MV-4-11 (cell line): ENCODE measurements around the gene IMMP2L.

Source experiments
- DNase-seq: peaks from one replicate; lab custom pipeline; 2025; lab: John Stamatoyannopoulos, UW

IMMP2L gene

DNA sequence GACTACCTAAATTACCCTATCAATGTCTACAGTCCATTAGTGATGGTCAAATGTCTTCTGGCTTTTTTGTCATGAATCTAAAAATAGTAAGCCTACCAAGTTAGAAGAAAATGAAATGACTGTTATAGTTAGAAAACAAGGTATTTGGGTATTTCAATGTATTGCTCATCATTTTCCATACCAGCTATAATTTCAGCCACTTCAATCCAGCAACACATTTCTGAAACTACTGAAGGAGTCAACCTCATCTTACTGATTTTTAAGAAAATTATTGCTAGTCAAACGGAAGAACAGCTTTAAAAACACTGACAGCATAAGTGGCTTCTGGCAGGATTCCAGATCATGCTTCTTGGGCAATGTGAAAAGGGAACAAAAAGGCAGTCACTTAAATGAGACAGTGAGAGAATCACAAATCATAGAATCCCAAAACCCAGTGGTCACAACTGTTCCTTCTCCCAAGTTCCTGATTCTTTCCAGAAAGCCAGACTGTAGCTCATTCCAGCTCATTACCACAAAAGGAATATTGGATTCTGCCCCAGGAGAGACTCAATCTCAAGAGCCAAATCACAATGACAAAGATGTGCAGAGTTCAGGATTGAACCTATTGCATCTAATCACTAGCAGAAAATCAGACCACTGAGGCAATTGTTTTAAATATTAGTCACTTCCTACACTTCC is 532.6 kb downstream of the IMMP2L start:
- peak; percentile 74 for DNase-seq

DNA sequence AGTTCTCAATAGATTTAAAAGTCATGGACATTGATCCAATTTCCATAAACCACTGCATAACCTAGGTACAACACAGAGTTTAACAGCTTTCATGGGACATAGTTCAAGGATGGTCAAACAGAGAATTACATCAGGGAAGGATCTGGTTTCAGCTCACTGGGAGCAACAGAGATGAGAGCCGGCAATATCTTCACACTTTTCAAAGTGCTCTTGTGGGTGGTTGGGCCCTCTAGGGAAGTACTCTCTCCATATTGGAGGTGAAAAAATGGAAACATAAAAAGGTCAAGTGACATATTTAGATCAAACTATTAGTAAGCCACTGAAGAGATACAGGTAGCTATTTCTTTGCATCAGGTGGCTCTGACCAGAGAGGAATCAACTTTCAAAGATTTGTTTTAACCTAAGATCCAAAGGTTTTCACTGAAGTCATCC is 533.1 kb downstream of the IMMP2L start:
- DNase-seq: no peak

DNA sequence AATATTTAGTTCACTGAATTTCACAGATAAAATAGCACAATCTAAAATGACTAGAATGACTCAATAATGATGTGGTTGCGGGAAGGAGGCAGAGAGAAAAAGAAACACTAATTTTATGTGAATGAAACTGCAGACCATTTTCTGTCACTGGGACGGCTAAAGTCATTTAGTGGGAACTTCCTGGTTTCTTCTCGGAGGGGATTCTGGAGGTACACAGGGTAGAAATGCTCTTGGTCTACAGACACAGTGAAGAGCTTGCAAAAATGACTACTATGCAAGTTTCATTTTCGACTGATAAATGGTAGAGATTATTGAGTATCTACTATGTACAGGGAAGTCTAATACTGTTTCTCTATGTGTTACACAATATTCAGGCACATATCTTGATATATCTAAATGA is 534.9 kb downstream of the IMMP2L start:
- DNase-seq: peak; percentile 26

DNA sequence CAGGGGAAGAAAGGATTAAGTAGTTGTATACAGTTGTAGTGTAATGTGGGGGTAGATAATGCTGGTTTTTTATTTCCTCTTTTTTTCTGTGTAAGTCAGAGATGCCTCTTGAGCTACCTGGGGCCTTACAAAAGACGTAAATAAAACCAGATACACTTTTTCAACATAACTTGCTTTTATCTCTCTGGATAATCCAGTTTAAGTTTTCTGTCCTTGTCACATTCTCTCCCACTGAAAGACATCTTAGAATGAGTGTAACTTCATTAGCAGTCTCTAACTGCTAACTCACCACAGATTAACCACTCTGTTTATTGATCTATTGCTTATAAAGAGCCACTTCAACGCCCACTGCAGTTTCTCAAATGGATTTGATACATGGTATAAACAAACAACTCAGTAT is 535.5 kb downstream of the IMMP2L start:
- peak; percentile 45 for DNase-seq

DNA sequence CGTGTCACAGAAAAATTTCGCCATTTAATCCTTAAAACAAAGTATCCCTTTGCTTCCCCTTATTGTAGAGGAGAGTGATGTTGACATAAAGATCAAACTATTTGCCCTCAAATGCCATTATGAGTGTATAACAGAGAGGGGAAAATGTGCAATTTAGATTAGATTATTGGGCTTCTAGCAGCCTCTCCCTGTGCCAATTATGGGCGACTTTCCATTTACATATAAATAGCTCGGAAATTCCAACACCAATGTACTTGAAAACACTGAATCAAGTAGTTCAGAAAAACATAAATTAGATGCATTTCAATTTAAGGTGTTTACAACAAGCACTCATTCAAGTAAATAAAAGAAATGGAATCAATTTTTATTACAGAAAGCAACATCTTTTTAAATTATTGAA is 535.9 kb downstream of the IMMP2L start:
- DNase-seq: no peak

DNA sequence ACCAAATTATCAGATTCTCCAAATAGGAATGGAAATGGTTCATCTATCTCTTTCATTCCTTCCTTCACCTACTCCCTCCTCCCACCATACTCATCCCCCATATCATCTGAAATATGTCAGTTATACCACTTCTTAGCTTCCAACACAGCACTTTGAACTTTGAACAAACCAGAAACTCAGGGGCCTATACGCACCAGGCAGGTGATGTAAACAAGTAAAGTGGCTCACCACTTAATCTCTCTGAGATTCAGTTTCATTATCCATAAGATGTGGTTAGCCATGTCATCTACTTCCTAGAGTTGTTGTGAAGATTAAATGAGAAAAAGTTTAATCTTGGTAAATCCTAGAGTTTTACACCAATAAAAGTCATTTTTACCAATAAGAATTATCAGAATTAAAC is 537.3 kb downstream of the IMMP2L start:
- peak; percentile 7 for DNase-seq

DNA sequence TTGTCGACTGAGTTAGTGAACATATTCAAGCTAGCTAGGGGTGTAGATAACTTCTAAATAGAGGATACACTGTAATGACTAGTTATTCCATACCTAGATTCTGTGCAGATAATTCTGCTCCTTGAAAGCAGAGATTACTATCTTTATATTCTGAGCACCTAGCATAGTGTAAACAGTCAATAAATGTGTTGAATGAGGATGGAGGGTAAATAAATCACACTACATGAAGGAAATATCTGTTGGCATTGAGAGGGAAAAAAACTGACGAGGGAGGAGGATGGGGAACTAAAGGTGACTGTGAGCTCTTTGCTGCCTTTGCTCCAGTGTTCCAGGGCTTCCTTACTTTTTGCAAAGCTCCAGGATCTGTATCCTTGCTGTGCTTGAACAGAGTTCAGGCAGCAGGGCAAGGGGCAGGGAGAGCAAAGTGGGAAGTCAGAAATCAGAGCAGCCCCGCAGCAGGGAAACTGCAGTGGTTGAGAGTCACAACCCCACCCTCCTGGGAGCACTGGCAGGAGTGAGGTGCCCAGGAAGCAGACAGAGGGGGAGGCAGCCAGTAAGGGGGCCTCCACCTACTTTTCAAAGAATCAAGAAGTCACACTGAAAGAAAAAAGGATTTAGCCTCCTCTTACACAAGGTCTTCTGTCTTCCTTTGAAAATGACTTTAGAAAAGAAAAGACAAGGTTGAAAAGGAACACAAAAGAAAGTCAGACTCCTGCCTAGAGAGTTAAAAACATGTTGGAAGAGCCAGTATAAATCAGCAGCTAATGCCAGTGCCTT is 543.1 kb downstream of the IMMP2L start:
- no peak for DNase-seq

DNA sequence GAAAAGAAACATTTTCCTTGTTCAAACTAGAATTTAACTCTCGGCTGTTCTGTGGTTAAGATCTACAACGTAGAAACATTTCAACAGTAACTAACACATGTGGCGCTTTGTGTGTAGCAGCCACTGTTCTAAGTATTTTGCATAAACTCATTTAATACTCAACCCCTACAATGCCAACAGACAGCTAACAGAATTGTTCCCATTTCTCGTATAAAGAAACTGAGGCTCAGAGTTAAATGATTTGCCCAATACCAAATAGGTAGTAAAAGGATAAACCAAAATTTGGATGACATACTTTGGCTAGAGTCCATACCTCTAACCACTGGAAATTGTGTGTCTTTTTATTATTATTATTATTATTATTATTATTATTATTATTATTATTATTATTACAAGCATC is 543.8 kb downstream of the IMMP2L start:
- DNase-seq: no peak

DNA sequence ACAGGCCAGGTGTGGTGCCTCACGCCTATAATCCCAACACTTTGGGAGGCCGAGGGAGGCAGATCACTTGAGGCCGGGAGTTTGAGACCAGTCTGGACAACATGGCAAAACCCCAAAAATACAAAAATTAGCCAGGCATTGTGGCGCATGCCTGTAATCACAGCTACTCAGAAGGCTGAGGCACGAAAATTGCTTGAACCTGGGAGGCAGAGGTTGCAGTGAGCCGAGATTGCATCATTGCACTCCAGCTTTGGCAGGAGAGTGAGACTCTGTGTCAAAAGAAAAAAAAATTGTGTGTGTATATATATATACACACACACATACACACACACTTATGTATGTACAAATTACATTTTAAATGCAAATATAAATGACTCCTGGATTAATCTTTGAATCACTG is 548.2 kb downstream of the IMMP2L start:
- DNase-seq: no peak

DNA sequence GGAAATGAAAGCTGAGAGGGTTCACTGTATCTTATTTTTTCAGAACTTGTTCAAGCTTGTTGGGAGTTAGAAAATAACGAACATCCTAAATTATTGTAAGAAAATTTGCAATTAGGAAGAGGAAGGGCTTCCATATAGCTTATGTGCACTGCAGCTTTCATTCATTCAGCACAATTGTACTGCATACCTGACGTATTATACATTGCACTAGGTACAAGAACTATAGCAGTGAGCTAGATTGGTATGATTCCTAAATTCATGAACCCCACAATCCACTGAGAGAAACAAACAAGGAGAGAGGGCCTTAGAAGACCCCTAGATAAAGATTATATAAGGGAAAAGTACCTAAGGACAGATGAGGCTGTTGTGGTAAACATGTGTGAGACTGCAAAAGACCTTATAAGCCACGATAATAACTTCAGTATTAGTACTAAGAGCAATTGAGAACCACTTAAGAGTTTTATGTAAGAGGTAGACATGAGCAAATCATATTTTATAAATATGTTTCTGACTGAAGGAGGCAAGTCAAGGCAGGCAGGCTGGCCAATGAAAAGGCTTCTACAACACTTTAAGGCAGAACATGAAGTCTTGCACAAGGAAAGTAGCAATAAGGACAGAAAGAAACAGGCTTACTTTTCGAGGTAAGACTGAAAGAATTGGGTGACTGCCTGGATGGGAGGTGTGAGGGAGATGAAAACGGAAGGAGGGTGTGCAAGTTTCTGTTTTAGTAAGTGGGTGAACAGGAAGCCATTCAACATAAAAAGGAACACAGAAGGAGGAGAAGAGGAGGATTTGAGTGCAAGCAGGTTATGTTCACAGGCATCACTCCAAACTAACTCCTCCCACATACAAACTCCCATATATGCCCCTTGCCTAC is 549.3 kb downstream of the IMMP2L start:
- peak; percentile 52 for DNase-seq

DNA sequence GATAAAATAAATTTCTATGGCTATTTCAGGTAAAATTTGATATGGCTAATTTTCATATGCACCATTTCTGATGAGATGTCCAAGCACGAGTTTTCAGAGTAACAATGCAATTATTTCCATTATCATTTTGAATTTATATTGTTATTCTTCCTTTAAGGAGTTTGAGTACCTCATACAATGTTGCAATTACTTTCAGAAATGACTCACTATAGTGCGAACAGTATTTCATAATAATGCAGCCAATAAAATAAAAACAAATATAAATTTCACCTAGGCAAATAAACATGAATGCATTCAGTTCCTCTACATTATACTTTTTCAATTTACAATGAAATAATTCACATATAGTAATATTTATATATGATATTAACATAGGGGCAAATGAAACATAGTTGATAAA is 550.1 kb downstream of the IMMP2L start:
- DNase-seq: peak; percentile 9

DNA sequence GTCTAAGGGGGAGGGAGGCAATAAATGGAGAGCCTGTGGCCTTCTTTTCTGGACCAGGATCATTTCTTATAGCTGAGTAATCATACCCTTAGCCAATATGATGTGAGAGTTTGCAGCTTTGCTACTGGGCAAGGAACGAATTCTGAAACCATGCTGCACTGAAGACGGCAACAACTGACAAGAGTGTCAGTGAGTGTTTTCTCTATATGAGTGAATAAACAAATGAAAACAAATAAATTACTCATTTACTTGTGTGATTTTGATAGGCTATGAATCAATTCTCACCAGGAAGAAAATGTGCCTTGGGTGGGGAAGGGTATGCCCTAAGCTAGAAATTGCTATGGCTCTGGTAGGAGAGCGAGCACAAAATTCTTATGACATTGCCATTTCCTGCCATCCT is 550.8 kb downstream of the IMMP2L start:
- no peak for DNase-seq

DNA sequence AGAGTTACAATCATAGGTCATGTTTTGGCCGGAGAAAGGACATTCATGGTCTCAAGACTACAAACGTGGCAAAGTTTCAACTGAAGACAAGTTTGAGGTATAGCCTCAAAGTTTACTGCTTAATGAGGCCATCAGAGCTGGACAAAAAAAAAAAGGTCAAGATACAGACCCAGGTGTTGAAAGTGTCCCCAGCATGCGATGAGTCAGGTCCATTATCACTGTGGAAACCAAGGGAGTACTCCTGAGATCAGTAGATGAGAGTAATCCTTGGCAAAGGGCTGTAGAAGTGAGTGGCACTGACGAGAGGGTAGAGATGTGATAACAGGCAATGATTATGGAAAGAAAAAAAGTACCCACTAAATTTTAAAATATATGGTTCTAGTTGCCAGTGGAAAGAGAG is 551.5 kb downstream of the IMMP2L start:
- no peak for DNase-seq

DNA sequence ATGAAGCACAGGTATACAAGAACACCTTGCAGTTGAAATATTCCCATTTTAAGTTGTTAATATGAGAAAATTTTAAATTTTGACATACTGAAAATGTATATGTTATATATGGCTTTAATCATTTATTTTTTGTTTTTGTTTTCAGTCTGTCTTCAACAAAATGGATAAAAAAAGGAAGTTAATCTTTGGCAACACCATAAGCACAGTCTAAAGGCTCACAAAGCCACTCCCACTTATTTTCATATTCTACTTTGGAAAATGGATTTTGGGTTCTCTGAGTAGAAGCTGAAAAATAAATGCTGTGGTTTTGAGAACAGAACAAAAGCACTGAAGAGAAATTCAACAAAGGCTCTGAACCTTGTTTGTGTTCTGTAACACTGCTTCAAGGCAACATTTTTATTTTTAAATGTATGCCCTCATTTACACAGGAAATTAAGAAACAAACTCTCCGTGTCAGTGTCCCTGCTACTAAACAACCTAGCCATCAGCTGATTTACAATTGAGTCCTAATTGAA is 552.7 kb downstream of the IMMP2L start:
- DNase-seq: peak; percentile 47

DNA sequence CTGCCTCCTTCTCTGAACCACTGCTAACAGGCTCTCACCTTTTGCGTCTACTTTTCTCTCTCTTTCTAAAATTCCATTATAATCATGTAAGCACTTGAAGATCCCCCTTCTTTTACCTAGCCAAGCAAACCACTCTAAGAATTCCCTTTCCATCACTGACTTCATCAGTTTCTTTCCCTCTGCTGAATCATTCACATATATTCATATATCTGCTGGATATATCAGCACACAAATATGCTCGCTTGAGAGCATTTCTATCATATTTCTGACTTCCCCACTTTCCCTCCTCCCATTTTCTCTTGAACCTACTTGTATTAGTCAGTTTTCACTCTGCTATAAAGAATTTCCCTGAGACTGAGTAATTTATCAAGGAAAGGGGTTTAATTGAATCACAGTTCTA is 555.6 kb downstream of the IMMP2L start:
- DNase-seq: no peak

DNA sequence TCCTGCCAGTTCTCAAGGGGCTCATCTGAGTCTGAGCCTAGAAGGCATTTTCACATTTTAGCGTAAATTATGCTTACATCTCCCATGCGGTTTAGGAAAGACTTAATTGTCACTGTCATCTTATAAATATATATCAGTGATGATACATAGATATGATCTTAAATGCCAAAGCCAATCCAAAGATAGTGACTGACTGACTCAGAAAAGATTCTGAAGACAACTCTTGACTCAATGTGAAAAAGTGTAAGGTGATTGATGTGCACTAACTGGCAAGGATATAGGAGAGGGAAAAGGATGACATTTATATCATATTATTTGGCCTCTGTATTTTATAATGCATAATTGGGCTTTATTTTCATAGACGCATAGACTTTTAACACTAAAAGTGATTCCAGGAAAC is 556.3 kb downstream of the IMMP2L start:
- DNase-seq: no peak

DNA sequence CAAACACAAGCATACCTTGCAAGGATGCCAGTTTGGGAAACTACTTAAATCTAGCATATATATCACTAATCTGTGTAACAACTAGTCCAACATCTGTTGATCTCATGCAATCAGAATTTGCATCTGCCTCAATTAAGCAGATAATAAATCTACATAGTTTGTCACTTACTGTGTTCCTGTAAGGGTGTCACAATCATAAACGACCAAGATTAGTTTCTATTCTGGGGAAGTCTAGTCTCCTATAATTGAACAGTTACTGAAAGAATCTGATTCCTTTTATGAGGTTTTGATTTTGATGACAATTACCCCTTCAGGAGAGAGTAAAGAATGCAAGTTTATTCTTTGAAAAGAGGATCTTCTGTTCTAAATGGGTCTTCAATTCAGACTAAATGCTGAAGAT is 556.8 kb downstream of the IMMP2L start:
- DNase-seq: no peak

DNA sequence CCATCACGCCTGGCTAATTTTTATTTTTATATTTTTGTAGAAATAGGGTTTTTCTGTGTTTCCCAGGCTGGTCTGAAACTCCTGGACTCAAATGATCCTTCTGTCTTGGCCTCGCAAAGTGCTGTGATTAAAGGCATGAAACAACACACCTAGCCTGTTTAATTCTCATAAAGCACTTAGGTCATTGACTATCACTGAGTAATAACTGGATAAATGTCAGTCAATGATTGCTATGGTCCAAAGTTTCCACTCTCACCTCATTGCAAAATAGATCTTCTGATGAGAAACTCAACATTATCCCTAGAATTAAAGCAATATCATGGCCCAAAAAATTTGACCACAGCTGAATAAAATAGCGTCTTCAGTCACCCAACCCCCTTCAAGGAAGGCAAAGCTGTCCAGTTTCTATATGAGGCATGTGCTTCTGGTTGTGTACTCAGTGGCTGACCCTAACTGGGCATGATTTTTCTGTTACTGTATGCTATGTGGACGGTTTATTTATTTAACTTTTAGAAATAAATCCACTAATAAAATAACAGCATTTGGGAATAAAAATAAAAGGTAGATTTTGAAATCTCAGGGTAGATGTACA is 557.9 kb downstream of the IMMP2L start:
- DNase-seq: no peak

DNA sequence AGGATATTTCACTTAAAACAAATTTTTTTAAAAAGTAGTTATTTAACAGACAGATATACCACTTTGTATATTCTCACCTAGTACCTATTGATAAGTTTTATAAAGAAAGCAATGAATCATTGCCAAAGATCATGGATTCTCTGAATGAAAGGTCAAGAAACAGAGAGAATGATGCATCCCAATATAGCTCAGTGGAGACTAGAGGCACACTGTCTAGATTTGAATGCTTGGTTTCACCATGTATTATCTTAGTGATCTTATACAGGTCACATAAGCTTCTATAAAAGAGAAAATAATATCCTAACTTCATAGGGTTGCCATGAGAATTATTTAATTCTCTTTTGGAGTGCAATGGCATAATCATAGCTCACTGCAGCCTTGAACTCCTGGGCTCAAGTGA is 558.4 kb downstream of the IMMP2L start:
- DNase-seq: no peak

DNA sequence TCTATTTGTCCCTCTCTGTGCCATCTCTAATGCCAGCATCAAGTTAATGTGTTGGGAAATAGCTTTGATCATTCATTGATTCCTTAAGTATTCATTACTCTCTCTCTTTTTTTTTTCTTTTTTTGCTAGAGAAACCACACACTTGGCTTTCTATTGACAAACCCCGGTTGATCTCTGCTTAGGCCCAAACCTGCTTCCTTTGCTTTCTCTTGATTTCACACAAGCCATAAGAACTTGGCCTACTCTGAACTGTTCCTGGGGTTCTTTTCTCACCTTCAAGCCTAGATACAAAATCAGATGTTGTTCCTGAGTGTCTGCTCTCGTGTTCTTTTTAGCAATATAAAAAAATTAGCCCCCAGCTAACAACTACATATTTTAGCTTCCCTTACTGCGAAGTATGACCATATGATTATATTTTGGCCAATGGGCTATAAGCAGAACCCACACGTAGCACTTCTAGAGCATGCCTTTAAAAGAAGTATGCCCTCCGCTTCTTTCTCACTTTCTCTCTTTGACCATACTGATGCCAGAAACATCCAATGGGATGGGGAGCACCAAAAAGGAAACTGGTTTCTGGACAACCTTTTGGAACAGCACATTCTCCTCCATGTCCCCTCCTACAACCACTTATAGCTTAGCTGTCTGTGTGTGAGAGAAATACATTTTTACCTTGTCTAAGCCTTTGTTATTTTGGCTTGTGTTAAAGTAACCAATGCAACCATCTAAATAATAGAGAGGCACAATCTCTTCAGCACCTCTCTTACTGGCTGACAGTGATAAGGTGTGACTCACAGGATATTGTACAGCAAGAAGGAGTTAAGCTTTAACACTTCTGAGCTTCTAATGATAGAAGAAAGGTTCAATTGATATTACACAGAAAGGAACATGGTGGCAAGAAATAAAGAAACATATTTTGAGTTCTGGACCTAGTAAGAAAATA is 568.0 kb downstream of the IMMP2L start:
- no peak for DNase-seq

DNA sequence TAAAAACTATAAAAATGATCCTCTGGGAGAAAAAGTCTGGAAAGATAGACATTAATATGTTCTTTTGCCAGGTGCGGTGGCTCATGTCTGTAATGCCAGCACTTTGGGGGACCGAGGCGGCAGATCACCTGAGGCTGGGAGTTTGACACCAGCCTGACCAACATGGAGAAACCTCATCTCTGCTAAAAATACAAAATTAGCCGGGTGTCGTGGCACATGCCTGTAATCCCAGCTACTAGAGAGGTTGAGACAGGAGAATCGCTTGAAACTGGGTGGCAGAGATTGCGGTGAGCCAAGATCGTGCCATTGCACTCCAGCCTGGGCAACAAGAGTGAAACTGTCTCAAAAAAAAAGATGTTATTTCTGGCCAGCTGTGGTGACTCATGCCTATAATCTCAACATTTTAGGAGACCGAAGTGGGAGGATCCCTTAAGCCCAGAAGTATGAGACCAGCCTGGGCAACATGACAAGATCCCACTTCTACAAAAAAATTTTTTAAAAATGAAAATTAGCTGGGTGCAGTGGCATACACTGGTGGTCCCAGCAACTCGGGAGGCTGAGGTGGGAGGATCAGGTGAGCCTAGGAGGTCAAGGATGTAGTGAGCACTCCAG is 573.3 kb downstream of the IMMP2L start:
- no peak for DNase-seq
